Measurements from ENCODE around the gene ATG7.

- TF ChIP-seq CTCF (IDR thresholded peaks at IDR 0.05) (no peak), POLR2A (IDR thresholded peaks at IDR 0.05; ENCODE audit: low read depth) (no peak), EP300 (IDR thresholded peaks at IDR 0.05) (no peak)
Measured at GRCh38 chr3:11248596-11248995, 23.6 kb upstream of the ATG7 start.
